ENCODE data around the gene TEX12. TPM values are rescaled to one million over a fixed set of nuclear protein-coding genes. Genes with fewer than 3 reads are reported as not detected.
"Not testable (repeated sequence)": the region's sequence is repeated elsewhere in the genome, so short reads cannot be mapped to it uniquely, and the experiment has no call there.

The TEX12 gene
- total RNA-seq, 1 donor from 2014 or later = 0.22 TPM

DNA sequence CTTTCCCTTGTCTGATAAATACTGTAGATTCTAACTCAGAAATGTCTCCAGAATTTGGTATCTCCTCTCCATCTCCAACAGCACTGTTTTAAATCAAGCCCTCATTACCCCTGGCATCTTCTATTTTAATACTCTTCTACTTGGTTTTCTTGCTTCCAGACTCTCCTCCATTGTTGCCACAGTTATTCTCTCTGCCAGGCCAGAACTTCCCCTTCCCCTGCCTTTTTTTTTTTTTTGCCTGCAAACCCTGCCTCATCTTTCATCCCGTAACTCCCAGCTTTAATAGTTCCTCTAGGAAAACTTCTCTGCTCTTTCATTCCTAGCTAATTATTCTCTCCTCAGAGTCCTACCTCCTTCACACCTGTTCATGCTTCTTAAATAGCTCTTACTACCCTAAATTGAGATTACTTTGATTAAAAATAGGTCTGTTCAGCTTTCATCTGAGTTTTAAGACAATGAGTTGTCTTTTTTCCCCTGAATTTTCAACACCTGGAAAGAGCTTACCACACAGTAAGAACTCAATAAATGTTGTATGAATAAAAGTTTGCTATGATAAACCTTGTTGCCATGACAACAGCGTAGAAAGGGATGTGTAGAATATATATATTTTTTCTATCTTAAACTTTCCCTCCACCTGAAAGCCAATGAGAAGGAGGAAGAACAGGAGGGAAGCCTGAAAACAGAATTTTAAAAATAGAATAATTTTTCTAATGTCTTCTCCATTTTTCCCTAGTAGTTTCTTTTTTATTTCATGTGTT, 6.9 kb upstream of the TEX12 start:
- no peak overlapping the region for H3K4me3 ChIP-seq
- intact Hi-C loops (cut with micrococcal nuclease) = no loop called here
- H3K9me3 ChIP-seq (replicated peaks) = no peaks in the 10 kb centered on the region
- DNase-seq = no peak
- TF ChIP-seq CTCF (IDR thresholded peaks at IDR 0.05; ENCODE audit: borderline replicate concordance) = no peak
- H3K4me1 ChIP-seq = peaks cover 7% of the 10 kb centered on the region
- H3K27ac ChIP-seq (replicated peaks) = no peak overlapping the region
- no peaks in the 10 kb centered on the region for H3K27me3 ChIP-seq (ENCODE audit: low read depth)
- H3K36me3 ChIP-seq = no peaks in the 10 kb centered on the region

GRCh38 chr11:112161012-112161411, 6.2 kb upstream of the TEX12 start:
- Histone ChIP-seq H3K36me3 (no peaks in the 10 kb centered on the region), H3K27ac (replicated peaks) (no peak overlapping the region), H3K27me3 (ENCODE audit: low read depth) (no peaks in the 10 kb centered on the region), H3K4me1 (peaks cover 7% of the 10 kb centered on the region), H3K4me3 (no peak overlapping the region), H3K9me3 (replicated peaks) (no peaks in the 10 kb centered on the region)
- intact Hi-C loops (cut with micrococcal nuclease) = no loop called here
- TF ChIP-seq CTCF (IDR thresholded peaks at IDR 0.05; ENCODE audit: borderline replicate concordance) = no peak
- no peak for DNase-seq

GRCh38 chr11:112162200-112162599, 5.0 kb upstream of the TEX12 start:
- intact Hi-C loops (cut with micrococcal nuclease); H3K27ac ChIP-seq (replicated peaks); H3K4me3 ChIP-seq: not testable (repeated sequence)

DNA sequence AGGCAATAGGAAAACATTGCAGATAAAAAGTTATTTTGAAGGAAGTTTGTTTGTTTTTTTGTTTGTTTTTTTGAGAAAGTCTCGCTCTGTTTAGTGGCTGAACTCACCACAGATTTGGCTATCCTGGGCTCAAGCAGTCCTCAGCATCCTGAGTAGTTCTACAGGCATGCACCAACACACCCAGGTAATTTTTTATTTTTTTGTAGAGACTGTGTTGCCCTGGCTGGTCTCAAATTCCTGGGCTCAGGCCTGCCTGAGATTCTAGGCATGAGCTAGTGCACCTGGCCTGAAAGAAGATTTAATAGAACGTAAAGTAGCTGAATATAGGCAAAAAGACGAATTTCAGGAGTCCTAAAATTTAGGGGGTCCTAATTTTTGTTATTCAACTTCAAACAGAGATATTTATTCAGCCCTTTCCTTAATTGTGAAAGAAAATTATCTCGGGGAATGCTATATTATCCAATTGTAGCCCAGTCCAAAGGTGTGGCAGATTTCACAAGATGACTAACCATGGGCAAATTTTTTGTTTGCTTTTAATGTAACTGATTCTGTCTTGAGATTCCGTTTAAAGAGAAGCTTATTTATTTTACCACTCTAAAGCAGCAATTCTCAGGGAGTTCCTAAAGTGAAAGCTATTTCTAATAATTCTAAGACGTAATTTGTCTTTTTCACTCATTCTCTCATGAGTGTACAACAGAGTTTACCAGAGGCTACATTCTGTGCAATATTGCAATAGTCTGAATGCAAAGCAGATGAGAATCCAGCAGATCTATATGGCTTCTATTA, 4.2 kb upstream of the TEX12 start:
- no peak for TF ChIP-seq CTCF (IDR thresholded peaks at IDR 0.05; ENCODE audit: borderline replicate concordance)
- intact Hi-C loops (cut with micrococcal nuclease) = no loop called here
- Histone ChIP-seq H3K4me1 (no peaks in the 10 kb centered on the region), H3K9me3 (replicated peaks) (no peaks in the 10 kb centered on the region), H3K27ac (replicated peaks) (no peak overlapping the region), H3K4me3 (peak overlapping the region; percentile 39), H3K27me3 (ENCODE audit: low read depth) (no peaks in the 10 kb centered on the region), H3K36me3 (no peaks in the 10 kb centered on the region)
- DNase-seq = no peak

More at GRCh38 chr11:112162200-112162599, 5.0 kb upstream of the TEX12 start:
- not testable (repeated sequence) for H3K9me3 ChIP-seq (replicated peaks); H3K27me3 ChIP-seq (ENCODE audit: low read depth); H3K36me3 ChIP-seq; DNase-seq; H3K4me1 ChIP-seq

DNA sequence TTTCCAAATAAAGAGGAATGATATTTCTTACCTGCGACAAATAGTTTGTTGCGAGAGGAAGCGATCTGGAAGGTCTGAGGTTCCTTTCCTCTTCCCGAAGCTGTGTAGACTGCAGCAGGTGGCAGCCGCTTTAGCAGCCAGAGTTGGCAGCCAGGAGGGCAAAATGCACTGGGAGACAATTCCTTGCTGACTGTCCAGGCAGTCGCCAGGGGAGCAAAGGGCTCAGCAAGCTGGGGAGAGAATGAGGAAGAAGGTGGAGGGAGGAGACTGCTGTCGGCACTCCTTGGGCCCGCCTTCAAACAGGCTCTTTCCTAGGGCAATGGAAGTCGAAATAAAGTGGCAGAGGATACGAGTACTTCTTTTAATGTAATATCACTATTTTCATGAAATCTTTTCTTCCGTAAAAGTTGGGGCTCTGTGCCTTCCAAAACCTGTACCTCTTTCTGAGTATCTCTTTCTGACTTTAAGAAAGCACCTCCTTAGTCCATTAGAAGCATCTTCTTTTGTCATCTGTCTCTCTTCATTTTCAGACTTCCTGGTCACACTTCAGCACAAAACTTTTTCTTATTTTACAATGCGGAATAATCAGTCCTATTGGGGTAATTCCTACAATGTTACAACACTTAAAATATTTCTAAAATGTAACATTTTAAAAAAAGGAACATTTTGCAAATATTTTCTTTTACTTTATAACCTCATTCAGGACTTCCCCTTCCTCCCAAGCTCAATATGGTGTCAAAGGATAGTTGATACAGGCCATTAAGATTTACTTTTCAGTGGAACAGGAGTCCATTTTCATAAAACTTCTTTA, 3.1 kb upstream of the TEX12 start, which contains the start of gene IL18:
Gene IL18 (minus strand): TSS at position 220 of the 811 bp plus-strand sequence. CDS start 9,041 bp downstream, outside the sequence.
- TF ChIP-seq CTCF (IDR thresholded peaks at IDR 0.05; ENCODE audit: borderline replicate concordance) = no peak
- no peaks in the 10 kb centered on the region for H3K9me3 ChIP-seq (replicated peaks)
- H3K27ac ChIP-seq (replicated peaks) = no peak within 1 kb of the TSS
- no peaks in the 10 kb centered on the region for H3K36me3 ChIP-seq
- H3K4me3 ChIP-seq = peak within 1 kb of the TSS; percentile 39
- intact Hi-C loops (cut with micrococcal nuclease) = no loop called here
- peak; percentile 32 for DNase-seq
- no peaks in the 10 kb centered on the region for H3K27me3 ChIP-seq (ENCODE audit: low read depth)
- no peaks in the 10 kb centered on the region for H3K4me1 ChIP-seq
